Nasal cavity respiratory epithelium epithelial cell of viscerocranial mucosa (primary cell): ENCODE results near the gene NDUFAF2. TPM values are rescaled to one million over a fixed set of nuclear protein-coding genes. Genes with fewer than 3 reads are reported as not detected.

Experiments
- total RNA-seq: library from RNA; depleted of rRNA; stranded (reverse); fragments of >200 nt; gene quantifications from 2 replicates; pipeline ENCODE4 v1.2.3, GENCODE V29; 2014

NDUFAF2 gene, protein sequence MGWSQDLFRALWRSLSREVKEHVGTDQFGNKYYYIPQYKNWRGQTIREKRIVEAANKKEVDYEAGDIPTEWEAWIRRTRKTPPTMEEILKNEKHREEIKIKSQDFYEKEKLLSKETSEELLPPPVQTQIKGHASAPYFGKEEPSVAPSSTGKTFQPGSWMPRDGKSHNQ
- 35.2 and 63.2 TPM in 2 replicates for total RNA-seq

DNA sequence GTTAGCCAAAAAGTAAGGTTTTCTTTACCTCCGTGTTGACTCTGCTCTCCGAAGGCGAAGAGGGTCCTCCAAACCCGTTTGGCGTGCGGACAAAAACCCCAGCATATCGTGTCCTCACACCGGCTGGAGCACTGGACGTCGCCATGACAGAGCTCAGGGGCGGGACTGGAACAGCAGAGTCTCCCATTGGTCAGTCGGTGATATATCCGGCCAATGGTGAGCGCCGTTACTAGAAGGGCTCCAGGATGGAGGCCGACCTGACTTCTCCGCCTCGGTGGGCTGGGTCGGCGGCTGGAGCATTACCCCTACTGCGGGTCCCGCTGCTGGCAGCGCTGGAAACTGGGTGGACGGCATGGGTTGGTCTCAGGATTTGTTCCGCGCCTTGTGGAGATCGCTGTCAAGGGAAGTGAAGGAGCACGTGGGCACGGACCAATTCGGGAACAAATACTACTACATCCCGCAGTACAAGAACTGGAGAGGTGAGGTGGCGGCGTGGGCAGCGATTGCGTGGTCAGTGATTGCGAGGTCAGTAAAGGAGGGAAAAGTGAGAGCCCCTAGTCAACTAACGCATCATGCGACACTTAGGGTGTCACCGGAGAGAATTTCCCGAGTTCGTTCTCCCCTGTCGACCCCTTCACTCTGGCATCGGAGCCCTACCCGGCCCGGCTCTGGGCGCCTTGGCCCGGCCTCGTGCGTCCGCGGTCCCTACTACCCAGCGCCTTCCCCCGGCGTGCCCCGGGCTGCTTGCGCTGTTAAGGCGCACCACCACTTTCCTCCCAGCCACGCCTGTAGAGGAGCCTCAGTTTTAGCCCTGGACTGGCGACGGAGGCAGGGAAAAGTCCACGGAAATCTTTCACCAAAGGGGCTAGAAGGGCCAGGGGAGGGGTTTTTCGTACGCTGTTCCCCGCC lies at the start of gene NDUFAF2, which contains the start of gene ERCC8:
Gene NDUFAF2 (plus strand): TSS at position 302 of the 909 bp plus-strand sequence. CDS start 51 bp downstream, at position 353.
Gene ERCC8 (minus strand): TSS at position 167 of the 909 bp plus-strand sequence. CDS start 62 bp downstream, at position 105.

DNA sequence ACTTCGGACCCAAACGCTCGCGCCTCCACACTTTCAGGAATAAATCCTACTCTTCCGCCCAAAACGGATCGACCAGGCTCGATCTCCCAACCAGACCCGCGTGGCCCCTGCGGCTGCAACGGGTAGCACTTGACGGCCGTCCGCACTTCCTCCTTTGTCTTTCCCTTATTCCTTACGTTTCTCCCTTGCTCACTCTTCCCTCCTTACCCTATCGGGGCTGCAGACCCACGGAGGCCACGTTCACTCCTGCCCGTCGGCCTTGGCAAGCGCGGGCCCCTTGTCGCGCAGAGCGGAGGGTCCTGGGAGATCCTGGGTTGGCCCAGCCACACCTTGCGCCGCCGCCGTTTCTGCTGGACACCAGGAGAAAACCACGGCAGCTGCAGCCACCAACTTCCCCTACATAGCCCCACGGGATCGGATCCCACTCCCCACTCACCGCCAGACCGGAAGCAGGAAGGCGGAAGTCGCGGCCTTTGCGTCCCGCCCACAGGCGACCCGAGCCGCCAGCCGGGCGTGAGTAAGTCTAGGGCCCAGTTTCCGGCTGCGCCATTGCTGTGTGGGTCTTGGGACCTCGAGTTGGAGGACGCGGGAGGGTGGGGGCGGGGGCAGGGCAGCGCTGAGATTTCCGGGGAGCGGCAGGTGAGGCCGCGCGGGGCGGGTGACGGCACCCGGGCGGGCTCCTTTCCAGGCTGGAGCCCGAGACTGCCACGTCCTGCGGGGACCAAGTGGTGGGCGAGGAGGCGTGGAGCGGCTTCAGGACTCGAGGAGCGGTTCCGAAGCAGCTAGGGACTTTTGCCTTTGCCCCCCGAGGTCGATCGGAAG lies 217.2 kb downstream of the NDUFAF2 start, which contains the start of gene SMIM15:
Gene SMIM15 (minus strand): TSS at position 459 of the 822 bp plus-strand sequence. CDS start 2,297 bp downstream, outside the sequence.

Other genes with a start within 250 kb of the NDUFAF2 start
- gene DEPDC1B, start 245.0 kb upstream of the NDUFAF2 start, total RNA-seq, result 1.3 and 2.7 TPM in 2 replicates
- 11.5 and 42.0 TPM in 2 replicates for gene ELOVL7, start 100.9 kb upstream of the NDUFAF2 start, total RNA-seq
- gene ERCC8, start 135 bp upstream of the NDUFAF2 start, total RNA-seq, result 20.2 and 29.0 TPM in 2 replicates
- gene SMIM15, start 217.3 kb downstream of the NDUFAF2 start, total RNA-seq, result 59.1 and 118 TPM in 2 replicates